T1000 (cell line): ENCODE data around the gene MATN4.

Source experiments
- DNase-seq: peaks from one replicate; lab custom pipeline; 2025; ENCODE audit warnings: mixed read lengths; lab: John Stamatoyannopoulos, UW

Gene MATN4

GRCh38 chr20:45340951-45341350 lies 32.9 kb upstream of the MATN4 start:
- DNase-seq = no peak

GRCh38 chr20:45340236-45340847 lies 32.2 kb upstream of the MATN4 start:
- DNase-seq = no peak

DNA sequence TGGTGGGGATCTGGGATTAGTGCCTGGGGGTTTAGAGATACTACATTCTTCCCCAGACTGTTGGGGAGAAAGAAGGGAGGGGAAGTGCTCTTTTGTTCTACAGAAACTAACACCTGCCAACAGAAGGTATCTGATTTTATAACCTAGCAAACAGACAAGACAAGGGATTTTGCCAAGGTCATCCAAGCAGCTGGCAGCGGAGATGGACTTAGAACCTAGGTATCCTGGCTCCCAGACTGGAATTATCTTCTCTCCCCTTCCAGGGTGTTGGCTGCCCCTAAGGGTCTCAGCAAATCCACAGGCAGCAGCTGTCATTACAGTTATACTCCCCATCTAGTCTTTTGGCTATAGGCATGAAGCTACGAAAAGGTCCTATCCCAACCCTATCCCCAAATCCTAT lies 31.7 kb upstream of the MATN4 start:
- no peak for DNase-seq

DNA sequence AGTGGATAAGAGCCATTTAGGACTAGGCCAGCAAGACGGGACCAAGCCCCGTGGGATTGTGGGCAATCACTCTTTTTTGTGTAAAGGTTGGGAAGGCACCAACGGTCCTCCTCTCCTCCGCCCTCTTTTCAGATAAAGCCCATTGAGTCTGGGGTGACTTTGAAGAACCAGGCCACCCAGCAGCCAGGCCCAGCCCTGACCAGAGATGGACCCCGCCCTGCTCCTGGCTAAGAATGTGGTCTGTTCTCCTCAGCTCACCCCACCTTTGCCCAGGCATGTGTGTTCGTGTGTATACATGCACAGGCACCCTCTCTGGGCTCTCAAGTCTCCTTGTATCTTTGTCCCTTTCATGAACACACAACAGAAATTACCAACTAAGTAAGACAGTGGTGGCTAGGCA lies 31.0 kb upstream of the MATN4 start:
- no peak for DNase-seq

DNA sequence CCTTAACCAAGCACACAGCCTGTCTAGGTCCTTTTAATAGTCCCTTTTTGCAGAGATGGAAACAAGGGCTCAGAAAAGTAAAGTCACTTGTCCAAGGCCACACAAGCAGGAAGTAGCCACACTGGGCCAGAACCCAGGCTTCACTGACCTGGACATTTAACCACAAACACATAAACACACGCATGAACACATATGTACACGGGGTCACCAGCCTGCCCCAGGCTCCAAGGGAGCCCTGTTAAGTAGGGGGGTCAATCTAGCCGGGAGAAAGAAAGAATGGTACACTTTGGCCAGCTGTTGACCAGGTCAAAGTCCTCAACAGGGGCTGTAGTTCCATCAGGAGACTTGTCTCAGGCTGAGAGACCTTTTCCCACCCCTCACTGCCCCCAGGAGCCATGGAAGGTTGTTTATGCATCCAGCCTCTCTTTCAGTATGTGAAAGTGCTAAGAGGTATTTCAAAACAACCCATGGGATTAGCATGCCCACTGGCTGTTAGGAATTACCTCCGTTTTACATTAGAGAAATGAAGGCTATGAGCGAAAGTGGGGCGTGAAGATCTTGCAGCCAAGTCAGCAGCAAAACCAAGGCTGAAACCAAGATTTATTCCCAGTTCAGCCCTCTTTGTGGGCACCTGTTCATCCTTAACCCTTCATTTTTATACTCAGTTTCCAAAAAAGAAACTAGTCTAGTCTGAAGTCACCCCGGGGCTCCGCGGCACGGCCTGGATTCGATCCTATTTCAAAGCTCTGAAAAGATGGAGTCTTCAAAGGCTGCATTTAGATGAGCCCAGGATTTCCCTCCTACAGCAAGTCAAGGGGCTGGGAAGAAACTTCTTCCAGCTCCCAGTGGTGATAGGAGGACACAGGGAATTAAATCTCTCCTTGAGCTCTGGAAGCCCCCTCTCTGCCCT lies 30.3 kb upstream of the MATN4 start:
- no peak for DNase-seq

- DNase-seq = peak; percentile 83
Observed at GRCh38 chr20:45337367-45338120, 29.4 kb upstream of the MATN4 start.

DNA sequence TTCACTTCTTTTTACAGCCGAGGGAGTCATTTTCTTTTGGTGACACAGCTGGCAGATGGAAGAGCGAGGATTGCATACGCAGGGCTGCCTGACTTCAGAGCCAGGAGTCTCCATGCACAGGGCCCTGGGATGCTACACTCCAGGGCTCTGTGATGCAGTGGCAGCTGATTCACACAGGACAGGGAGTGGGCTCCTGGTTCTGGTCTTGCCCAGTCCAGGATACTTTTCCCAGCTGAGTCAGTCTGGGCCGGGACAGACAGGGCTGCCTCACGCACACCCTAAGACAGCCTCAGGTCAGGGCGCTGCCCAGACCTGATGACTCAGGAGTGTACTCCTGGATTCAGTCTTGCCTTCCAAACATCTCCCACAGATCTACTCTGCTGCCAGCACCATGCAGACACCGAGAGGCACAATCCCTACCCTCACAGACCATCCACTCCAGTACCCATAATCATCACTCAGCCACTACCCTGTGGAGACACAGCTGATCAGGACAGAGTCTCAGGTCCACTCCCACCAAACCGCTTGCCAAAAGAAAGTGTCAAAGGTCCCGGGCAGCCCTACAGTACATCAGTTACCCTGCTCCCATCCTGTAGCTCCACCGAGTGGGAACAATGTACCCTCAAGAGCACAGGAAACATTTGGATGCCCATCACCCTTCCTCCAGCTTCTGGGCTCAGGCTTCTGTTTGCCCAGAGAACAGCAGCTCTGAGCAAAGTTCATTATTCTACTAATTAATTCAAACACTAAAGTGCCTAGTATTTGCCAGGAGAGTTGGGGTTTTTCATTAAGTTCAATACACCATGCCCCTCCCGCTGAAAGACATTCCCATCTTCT lies 28.6 kb upstream of the MATN4 start:
- DNase-seq = peak; percentile 94

DNA sequence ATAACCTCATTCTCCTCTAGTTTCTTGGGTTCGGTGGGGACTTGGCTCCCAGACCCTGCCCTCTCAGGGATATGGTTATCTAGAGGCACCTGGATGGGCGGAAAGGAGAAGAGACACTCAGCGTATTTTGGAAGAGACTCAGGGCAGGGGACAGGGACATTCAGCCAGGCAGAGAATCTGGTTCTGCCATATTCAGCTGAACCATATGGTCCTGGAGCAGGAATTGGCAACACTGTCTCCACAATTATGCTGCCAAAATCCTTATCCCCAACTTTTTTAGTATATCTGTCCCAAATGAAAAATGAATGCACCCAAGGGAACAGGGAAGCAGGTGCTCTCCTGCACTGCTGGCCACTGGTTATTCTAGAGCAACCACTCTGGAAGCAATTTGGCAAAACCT lies 22.4 kb upstream of the MATN4 start:
- DNase-seq = no peak

DNA sequence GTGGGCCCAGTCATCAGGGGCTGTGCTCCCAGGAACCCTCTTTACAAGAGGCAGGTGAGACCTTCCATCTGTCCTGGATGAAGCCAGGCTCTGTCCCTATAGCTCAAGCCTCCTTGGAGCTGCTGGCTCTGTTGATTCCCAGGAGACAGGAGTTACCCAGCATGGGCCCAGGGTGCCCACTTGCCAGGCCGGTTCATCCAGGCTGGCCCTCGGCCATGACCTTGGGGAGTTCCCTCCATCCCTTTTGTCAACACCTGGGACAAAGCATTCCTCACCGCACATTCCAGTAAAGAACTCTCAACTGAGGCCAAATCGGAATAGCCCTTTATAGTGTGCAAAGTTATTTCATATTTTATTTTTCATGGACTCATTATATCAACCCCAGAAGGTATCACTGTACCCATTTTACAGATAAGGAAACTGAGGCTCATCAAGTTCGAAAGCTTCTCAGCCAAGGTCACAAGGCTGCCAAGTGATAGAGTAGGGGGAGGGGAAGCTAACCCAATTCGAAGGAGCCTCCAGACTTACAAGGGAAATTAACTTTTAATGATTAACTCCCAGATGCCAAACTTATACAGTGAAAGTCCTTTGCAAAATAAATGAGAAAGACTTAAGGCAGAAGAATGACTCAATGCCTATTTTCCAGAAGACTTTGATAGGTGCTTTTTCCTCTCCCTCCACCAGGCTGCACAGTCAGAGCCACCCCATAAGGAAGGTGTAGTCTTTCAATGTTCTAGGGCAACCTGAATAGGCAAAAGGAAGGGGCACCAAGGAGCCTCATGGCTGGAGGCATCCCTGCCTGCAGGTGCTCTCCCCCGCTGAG lies 21.6 kb upstream of the MATN4 start:
- DNase-seq = no peak

DNA sequence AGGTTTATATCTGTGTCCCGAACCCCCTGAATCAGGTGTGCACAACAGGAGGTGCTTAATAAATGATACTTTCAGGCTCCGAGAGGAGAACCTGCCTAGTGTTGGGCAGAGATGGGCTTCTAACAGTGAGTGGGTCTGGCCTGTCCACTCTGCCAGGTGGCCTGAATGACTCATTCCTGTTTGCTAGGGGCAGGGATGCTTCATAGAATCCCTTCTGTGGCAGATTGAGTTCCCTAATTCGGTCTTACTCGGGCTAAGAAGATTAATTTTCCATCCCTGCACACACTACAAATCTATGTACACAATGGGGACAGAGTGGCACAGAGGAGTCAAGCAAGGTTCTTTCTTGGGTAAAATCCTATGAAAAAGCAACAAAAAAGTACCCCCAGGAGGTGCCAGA lies 20.4 kb upstream of the MATN4 start:
- DNase-seq = no peak

GRCh38 chr20:45325371-45325770 lies 17.3 kb upstream of the MATN4 start:
- no peak for DNase-seq

DNA sequence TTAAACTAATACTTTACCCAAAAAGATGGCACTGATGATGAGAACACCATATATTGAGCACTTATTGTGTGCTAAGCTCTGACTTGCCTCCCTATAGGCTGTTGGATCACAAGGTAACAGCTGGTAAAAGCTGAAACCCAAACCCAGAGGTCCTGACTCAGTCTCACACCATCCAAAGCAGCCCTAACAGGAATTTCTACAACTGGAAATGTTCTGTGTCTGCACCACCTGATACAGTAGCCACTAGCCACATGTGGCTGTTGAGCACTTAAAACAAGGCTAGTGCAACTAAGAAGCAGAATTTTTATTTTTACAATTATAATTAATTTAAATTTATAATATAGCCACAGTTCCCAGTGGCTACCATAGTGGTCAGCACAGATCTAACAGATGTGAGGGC lies 15.6 kb upstream of the MATN4 start:
- no peak for DNase-seq

- DNase-seq = peak; percentile 26
Observed at GRCh38 chr20:45322952-45323383, 14.9 kb upstream of the MATN4 start.

GRCh38 chr20:45320948-45321595 lies 13.0 kb upstream of the MATN4 start:
- DNase-seq = no peak

DNA sequence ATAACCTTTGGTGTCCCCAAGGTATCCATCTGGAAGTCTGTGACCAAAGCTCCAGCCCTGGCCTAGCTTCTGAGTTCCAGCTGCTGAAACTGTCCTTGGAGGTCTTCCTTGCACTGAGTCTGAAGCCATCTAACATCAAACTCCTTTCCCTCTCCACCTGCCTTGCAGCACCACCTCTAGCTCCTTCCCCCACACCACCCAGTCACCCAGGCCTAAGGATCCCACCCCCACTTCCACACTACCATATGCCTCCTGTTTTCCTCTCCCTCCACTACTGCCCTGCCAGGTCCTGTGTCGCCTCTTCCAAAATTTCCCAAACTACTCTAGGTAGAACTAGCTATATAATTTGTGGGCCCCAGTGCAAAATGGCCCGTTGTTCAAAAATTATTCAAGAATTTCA lies 10.8 kb upstream of the MATN4 start:
- no peak for DNase-seq

GRCh38 chr20:45318386-45318939 lies 10.4 kb upstream of the MATN4 start:
- no peak for DNase-seq

GRCh38 chr20:45317826-45318225 lies 9.7 kb upstream of the MATN4 start:
- DNase-seq = no peak

- DNase-seq = no peak
Observed at GRCh38 chr20:45316150-45317080, 8.3 kb upstream of the MATN4 start.

DNA sequence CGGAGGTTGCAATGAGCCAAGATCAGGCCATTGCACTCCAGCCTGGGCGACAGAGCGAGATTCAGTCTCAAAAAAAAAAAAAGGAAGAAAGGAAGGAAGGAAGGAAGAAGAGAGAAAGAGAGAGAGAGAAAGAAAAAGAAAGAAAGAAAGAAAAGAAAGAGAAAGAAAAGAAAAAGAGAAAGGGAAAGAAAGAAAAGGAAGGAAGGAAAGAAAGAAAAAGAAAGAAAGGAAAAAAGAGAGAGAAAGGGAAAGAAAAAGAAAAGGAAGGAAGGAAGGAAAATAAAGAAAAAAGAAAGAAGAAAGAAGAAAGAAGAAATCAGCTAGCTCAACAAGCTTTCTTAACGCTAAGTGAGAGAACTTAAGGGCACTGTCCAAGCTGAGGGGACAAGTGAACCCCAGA lies 7.6 kb upstream of the MATN4 start:
- DNase-seq = no peak
